ENCODE measurements around the gene PARVG. TPM values are rescaled to one million over a fixed set of nuclear protein-coding genes. Genes with fewer than 3 reads are reported as not detected.

PARVG gene
- polyA plus RNA-seq, 2 donors: 3.1 to 4.4 TPM

DNA sequence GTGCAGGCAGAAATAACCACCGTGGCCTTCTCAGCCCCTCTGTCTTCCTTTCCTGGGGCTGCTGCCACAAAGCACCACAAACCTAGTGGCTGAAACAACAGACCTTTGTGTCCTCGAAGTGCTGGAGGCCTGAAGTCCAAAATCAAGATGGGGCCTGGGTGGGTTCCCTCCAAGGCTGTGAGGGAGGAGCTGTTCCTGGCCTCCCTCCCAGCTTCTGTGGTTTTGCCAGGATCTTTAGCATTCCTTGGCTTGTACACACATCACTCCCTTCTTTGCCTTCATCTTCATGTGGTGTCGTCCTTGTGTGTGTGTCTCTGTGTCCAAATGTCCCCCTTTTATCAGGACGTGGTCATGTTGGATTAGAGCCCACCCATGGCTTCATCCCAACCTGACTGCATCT lies 29.0 kb upstream of the PARVG start:
- WGBS, 2 donors: 51 to 63% methylated on average over 4 of the region's 4 CpGs
- Histone ChIP-seq H3K9me3 (ENCODE audit: control insufficient read depth in 2 of 2, insufficient read depth in 1 of 2, low read depth in 1 of 2, low read length in 1 of 2) (no peaks in the 10 kb centered on the region), H3K27ac (ENCODE audit: low read depth in 2 of 2, low read length in 1 of 2) (no peak overlapping the region), H3K27me3 (ENCODE audit: control insufficient read depth in 1 of 2, insufficient read depth in 2 of 2, low read length in 2 of 2) (no peaks in the 10 kb centered on the region), H3K4me1 (ENCODE audit: control insufficient read depth in 2 of 2, insufficient read depth in 2 of 2, low read length in 1 of 2) (no peaks in the 10 kb centered on the region), H3K4me3 (ENCODE audit: low read depth in 1 of 2, low read length in 2 of 2) (no peak overlapping the region), H3K36me3 (ENCODE audit: control insufficient read depth in 2 of 2, insufficient read depth in 2 of 2, low read length in 1 of 2) (no peaks in the 10 kb centered on the region)

DNA sequence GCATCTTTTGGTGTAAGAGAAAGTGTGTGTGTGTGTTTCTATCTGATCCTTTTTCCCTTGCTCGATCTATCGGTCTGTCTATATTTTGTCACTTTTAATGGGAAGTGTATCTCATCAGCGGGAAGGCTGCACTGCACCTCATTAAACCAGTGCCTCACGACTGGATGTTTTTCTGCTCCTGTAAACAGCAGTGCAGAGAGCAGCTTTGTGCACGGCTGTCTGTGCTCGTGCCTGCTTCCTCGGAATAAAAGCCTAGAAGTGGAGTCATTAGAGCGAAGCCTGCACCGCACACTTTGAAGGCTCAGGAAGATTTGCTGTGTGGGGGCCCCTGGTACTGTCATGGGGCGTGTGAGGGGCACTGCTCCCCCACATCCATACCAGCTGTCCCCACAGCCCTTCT lies 27.0 kb upstream of the PARVG start:
- Histone ChIP-seq H3K27me3 (ENCODE audit: control insufficient read depth in 1 of 2, insufficient read depth in 2 of 2, low read length in 2 of 2) (no peaks in the 10 kb centered on the region), H3K27ac (ENCODE audit: low read depth in 2 of 2, low read length in 1 of 2) (no peak overlapping the region), H3K4me3 (ENCODE audit: low read depth in 1 of 2, low read length in 2 of 2) (no peak overlapping the region), H3K9me3 (ENCODE audit: control insufficient read depth in 2 of 2, insufficient read depth in 1 of 2, low read depth in 1 of 2, low read length in 1 of 2) (no peaks in the 10 kb centered on the region), H3K4me1 (ENCODE audit: control insufficient read depth in 2 of 2, insufficient read depth in 2 of 2, low read length in 1 of 2) (no peaks in the 10 kb centered on the region), H3K36me3 (ENCODE audit: control insufficient read depth in 2 of 2, insufficient read depth in 2 of 2, low read length in 1 of 2) (peaks cover 0 to 2% of the 10 kb centered on the region in 2 donors)
- WGBS, 2 donors: 84 to 87% methylated on average over 10 of the region's 10 CpGs

DNA sequence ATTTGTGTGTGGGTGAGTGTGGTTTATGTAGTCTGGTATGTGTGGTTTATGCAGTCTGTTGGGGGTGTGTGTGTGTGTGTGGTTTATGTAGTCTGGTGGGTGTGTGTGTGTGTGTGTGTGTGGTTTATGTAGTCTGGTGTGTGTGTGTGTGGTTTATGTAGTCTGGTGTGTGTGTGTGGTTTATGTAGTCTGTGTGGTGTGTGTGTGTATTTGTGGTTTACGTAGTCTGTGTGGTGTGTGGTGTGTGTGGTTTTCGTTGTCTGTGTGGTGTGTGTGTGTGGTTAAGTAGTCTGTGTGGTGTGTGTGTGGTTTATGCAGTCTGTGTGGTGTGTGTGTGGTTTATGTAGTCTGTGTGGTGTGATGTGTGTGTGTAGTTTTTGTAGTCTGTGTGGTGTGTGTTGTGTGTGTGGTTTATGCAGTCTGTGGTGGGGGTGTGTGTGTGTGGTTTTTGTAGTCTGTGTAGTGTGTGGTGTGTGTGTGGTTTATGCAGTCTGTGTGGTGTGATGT lies 26.2 kb upstream of the PARVG start:
- WGBS, 2 donors: 75 to 76% methylated on average over 2 of the region's 2 CpGs
- Histone ChIP-seq H3K4me1 (ENCODE audit: control insufficient read depth in 2 of 2, insufficient read depth in 2 of 2, low read length in 1 of 2) (no peaks in the 10 kb centered on the region), H3K9me3 (ENCODE audit: control insufficient read depth in 2 of 2, insufficient read depth in 1 of 2, low read depth in 1 of 2, low read length in 1 of 2) (no peaks in the 10 kb centered on the region), H3K27ac (ENCODE audit: low read depth in 2 of 2, low read length in 1 of 2) (no peak overlapping the region), H3K27me3 (ENCODE audit: control insufficient read depth in 1 of 2, insufficient read depth in 2 of 2, low read length in 2 of 2) (no peaks in the 10 kb centered on the region), H3K4me3 (ENCODE audit: low read depth in 1 of 2, low read length in 2 of 2) (no peak overlapping the region), H3K36me3 (ENCODE audit: control insufficient read depth in 2 of 2, insufficient read depth in 2 of 2, low read length in 1 of 2) (peaks cover 0 to 2% of the 10 kb centered on the region in 2 donors)

DNA sequence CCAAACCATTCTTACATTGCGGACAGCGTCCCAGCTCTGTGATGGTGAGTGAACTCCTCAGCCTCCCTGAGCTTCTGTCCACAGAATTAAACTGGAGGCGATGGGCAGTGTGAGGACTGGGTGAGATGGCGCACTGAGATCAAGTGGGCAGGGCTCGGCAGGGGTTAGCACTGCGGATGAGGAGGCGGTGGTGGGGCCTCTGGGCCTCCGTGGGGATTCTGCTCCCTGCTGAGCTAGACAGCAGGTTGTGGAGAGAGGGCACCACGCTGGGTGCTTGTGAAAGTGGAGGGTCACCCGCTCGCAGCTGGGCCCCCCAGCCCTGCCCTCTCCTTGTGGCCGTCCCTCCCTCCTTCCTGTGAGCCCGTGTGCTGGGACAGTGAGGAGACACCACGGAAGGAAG lies 25.6 kb upstream of the PARVG start:
- H3K36me3 ChIP-seq (ENCODE audit: control insufficient read depth in 2 of 2, insufficient read depth in 2 of 2, low read length in 1 of 2): peaks cover 0 to 2% of the 10 kb centered on the region in 2 donors
- H3K27ac ChIP-seq (ENCODE audit: low read depth in 2 of 2, low read length in 1 of 2): no peak overlapping the region
- WGBS, 2 donors: 86 to 89% methylated on average over 14 of the region's 14 CpGs
- no peaks in the 10 kb centered on the region for H3K27me3 ChIP-seq (ENCODE audit: control insufficient read depth in 1 of 2, insufficient read depth in 2 of 2, low read length in 2 of 2)
- no peaks in the 10 kb centered on the region for H3K4me1 ChIP-seq (ENCODE audit: control insufficient read depth in 2 of 2, insufficient read depth in 2 of 2, low read length in 1 of 2)
- H3K4me3 ChIP-seq (ENCODE audit: low read depth in 1 of 2, low read length in 2 of 2): no peak overlapping the region
- H3K9me3 ChIP-seq (ENCODE audit: control insufficient read depth in 2 of 2, insufficient read depth in 1 of 2, low read depth in 1 of 2, low read length in 1 of 2): no peaks in the 10 kb centered on the region

DNA sequence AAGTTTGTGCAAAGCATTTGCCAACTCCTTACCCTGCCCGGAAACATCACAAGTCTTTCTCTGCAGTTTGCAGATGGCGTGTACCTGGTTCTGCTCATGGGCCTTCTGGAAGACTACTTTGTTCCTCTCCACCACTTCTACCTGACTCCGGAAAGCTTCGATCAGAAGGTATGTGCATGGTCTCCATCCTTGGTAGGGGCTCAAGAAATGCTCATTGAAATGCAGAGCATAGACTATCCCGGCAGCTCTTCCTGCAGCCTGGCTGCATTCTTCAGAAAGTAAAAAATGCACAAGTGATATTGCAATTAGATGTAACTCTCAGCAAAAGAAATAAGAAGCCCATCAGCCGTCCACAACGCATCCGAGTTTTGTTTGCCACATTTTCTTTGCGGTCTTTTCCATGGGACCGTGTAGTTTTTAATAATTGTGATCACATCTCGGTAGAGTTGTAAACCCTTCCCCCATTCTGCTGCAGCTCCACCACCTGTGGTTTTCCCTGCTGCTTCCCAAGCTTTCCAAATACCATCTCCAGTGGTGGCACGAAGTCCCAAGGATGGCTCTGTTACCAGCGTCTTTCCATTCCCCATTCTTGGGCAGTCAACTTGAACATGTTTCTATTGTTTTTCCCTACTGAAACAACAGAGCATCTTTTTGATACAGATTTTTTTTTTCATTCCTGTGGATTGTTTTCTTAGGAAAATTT lies 22.7 kb upstream of the PARVG start:
- Histone ChIP-seq H3K36me3 (ENCODE audit: control insufficient read depth in 2 of 2, insufficient read depth in 2 of 2, low read length in 1 of 2) (peaks cover 0 to 2% of the 10 kb centered on the region in 2 donors), H3K4me1 (ENCODE audit: control insufficient read depth in 2 of 2, insufficient read depth in 2 of 2, low read length in 1 of 2) (no peaks in the 10 kb centered on the region), H3K9me3 (ENCODE audit: control insufficient read depth in 2 of 2, insufficient read depth in 1 of 2, low read depth in 1 of 2, low read length in 1 of 2) (no peaks in the 10 kb centered on the region), H3K27ac (ENCODE audit: low read depth in 2 of 2, low read length in 1 of 2) (no peak overlapping the region), H3K4me3 (ENCODE audit: low read depth in 1 of 2, low read length in 2 of 2) (no peak overlapping the region), H3K27me3 (ENCODE audit: control insufficient read depth in 1 of 2, insufficient read depth in 2 of 2, low read length in 2 of 2) (no peaks in the 10 kb centered on the region)
- WGBS, 2 donors: 91 to 94% methylated on average over 13 of the region's 13 CpGs

DNA sequence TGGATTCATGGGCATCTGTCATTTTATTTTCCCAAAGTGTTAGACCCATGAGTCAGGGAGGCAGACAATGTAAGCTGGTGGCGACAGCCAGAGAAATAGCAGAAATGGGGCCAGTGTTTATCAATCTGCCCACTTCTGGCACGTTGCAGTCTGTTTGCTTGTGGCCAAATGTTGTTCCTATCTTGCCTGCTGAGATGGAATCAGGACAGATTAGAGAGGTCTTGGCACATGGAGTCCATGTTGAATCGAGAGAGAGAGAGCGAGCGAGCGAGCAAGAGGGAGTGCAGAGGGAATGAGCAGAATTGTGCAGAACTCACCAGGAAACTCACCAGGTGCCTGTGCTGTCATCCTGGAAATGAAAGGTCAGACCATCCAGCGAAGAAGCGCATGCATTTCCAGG lies 21.9 kb upstream of the PARVG start:
- H3K4me1 ChIP-seq (ENCODE audit: control insufficient read depth in 2 of 2, insufficient read depth in 2 of 2, low read length in 1 of 2): no peaks in the 10 kb centered on the region
- peaks cover 0 to 2% of the 10 kb centered on the region in 2 donors for H3K36me3 ChIP-seq (ENCODE audit: control insufficient read depth in 2 of 2, insufficient read depth in 2 of 2, low read length in 1 of 2)
- no peaks in the 10 kb centered on the region for H3K27me3 ChIP-seq (ENCODE audit: control insufficient read depth in 1 of 2, insufficient read depth in 2 of 2, low read length in 2 of 2)
- 43 to 55% methylated on average over 8 of the region's 8 CpGs for WGBS, 2 donors
- no peak overlapping the region for H3K27ac ChIP-seq (ENCODE audit: low read depth in 2 of 2, low read length in 1 of 2)
- no peak overlapping the region for H3K4me3 ChIP-seq (ENCODE audit: low read depth in 1 of 2, low read length in 2 of 2)
- no peaks in the 10 kb centered on the region for H3K9me3 ChIP-seq (ENCODE audit: control insufficient read depth in 2 of 2, insufficient read depth in 1 of 2, low read depth in 1 of 2, low read length in 1 of 2)

DNA sequence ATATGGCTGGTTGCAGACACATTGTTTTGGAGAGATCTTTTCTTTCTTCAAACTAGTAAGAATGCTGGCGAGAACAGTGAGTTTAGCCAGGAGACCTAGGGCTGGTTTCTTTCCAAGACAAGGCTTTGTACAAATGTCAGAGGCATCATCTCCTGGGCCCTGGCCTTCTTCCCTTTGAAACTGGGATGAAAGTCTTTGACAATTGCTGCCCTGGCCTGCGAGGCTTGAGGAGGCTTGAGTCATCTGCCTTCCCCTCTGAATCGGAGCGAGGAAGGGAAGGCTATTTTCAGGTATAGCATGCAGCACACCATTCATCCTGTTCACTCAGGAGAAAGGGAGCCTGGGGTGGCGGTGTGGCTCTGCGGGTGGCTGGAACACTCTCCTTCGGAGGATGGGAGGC lies 21.5 kb upstream of the PARVG start:
- Histone ChIP-seq H3K36me3 (ENCODE audit: control insufficient read depth in 2 of 2, insufficient read depth in 2 of 2, low read length in 1 of 2) (peaks cover 0 to 2% of the 10 kb centered on the region in 2 donors), H3K27ac (ENCODE audit: low read depth in 2 of 2, low read length in 1 of 2) (peak overlapping the region in 1 of 2 donors; percentile 27)
- WGBS, 2 donors: 41 to 48% methylated on average over 7 of the region's 7 CpGs

DNA sequence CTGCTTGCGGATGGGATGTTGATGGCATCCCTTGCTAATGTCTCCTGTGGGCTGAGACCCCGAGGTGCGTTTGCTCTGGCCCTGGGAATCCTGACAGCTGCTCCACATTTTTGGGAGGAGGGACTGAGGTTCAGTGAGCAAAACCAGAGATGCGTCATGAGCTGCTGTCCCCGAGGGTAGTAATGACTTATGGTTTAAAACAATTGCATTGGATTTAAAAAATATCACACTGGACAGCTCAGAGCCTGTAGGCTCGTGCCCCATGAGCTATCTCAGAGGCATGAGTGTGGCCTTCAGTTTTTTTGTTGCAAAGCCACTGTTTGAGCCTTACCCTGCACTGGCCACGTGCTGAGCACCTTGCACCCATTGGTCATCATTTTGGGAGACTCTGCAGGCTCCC lies 20.9 kb upstream of the PARVG start:
- Histone ChIP-seq H3K36me3 (ENCODE audit: control insufficient read depth in 2 of 2, insufficient read depth in 2 of 2, low read length in 1 of 2) (peaks cover 0 to 2% of the 10 kb centered on the region in 2 donors), H3K27ac (ENCODE audit: low read depth in 2 of 2, low read length in 1 of 2) (no peak overlapping the region), H3K4me3 (ENCODE audit: low read depth in 1 of 2, low read length in 2 of 2) (no peak overlapping the region), H3K9me3 (ENCODE audit: control insufficient read depth in 2 of 2, insufficient read depth in 1 of 2, low read depth in 1 of 2, low read length in 1 of 2) (no peaks in the 10 kb centered on the region), H3K27me3 (ENCODE audit: control insufficient read depth in 1 of 2, insufficient read depth in 2 of 2, low read length in 2 of 2) (no peaks in the 10 kb centered on the region), H3K4me1 (ENCODE audit: control insufficient read depth in 2 of 2, insufficient read depth in 2 of 2, low read length in 1 of 2) (no peaks in the 10 kb centered on the region)
- WGBS, 2 donors: 57 to 68% methylated on average over 7 of the region's 7 CpGs

More for the DNA sequence above, 21.5 kb upstream of the PARVG start:
- H3K4me3 ChIP-seq (ENCODE audit: low read depth in 1 of 2, low read length in 2 of 2): no peak overlapping the region
- no peaks in the 10 kb centered on the region for H3K9me3 ChIP-seq (ENCODE audit: control insufficient read depth in 2 of 2, insufficient read depth in 1 of 2, low read depth in 1 of 2, low read length in 1 of 2)
- no peaks in the 10 kb centered on the region for H3K4me1 ChIP-seq (ENCODE audit: control insufficient read depth in 2 of 2, insufficient read depth in 2 of 2, low read length in 1 of 2)
- H3K27me3 ChIP-seq (ENCODE audit: control insufficient read depth in 1 of 2, insufficient read depth in 2 of 2, low read length in 2 of 2): no peaks in the 10 kb centered on the region

DNA sequence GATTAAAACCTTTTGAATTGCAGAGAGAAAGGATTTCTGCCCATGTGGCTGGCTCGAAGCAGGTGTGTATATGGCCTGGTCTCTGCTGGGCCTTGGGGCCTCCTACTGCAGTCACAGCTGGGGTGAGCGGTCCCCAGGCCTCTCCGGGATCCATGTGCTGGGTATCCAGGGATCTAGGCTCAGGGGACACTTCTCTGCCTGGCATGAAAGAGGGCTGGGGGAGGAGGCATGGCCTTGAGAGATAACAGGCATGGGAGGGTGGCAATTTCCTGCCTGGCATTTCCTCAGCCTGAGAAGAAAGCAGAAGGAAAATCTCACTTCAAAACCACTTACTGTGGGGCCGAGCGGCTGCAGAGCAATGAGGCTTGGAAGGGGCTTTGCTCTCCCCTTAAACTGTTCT lies 20.3 kb upstream of the PARVG start:
- Histone ChIP-seq H3K27ac (ENCODE audit: low read depth in 2 of 2, low read length in 1 of 2) (no peak overlapping the region), H3K36me3 (ENCODE audit: control insufficient read depth in 2 of 2, insufficient read depth in 2 of 2, low read length in 1 of 2) (peaks cover 0 to 3% of the 10 kb centered on the region in 2 donors), H3K9me3 (ENCODE audit: control insufficient read depth in 2 of 2, insufficient read depth in 1 of 2, low read depth in 1 of 2, low read length in 1 of 2) (no peaks in the 10 kb centered on the region), H3K4me3 (ENCODE audit: low read depth in 1 of 2, low read length in 2 of 2) (no peak overlapping the region), H3K27me3 (ENCODE audit: control insufficient read depth in 1 of 2, insufficient read depth in 2 of 2, low read length in 2 of 2) (no peaks in the 10 kb centered on the region), H3K4me1 (ENCODE audit: control insufficient read depth in 2 of 2, insufficient read depth in 2 of 2, low read length in 1 of 2) (no peaks in the 10 kb centered on the region)
- 76 to 80% methylated on average over 5 of the region's 5 CpGs for WGBS, 2 donors

DNA sequence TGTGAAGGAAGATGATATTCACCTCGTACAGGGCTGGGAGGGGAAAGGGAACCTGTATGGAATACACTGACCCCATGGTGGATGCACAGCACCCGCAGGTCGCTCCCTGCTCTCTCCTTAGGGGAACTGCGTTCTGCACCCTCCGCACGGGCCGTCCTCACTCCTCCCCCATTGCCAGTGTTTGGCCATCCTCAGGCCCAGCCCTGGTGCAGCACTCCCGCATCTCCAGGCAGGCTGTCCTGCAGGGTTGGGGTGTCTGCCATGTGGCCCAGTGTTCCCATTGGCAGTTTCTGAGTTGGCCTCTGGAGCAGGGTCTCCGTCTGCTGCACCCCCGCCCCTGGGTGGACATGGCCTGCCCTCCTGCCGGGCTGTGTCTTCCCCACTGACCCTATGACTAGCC lies 19.1 kb upstream of the PARVG start:
- no peaks in the 10 kb centered on the region for H3K4me1 ChIP-seq (ENCODE audit: control insufficient read depth in 2 of 2, insufficient read depth in 2 of 2, low read length in 1 of 2)
- no peaks in the 10 kb centered on the region for H3K27me3 ChIP-seq (ENCODE audit: control insufficient read depth in 1 of 2, insufficient read depth in 2 of 2, low read length in 2 of 2)
- 87 to 95% methylated on average over 10 to 11 of the region's 11 CpGs for WGBS, 2 donors
- peaks cover 0 to 4% of the 10 kb centered on the region in 2 donors for H3K36me3 ChIP-seq (ENCODE audit: control insufficient read depth in 2 of 2, insufficient read depth in 2 of 2, low read length in 1 of 2)
- H3K9me3 ChIP-seq (ENCODE audit: control insufficient read depth in 2 of 2, insufficient read depth in 1 of 2, low read depth in 1 of 2, low read length in 1 of 2): no peaks in the 10 kb centered on the region
- H3K27ac ChIP-seq (ENCODE audit: low read depth in 2 of 2, low read length in 1 of 2): no peak overlapping the region
- no peak overlapping the region for H3K4me3 ChIP-seq (ENCODE audit: low read depth in 1 of 2, low read length in 2 of 2)
